ENCODE measurements around the gene PLIN5. TPM values are rescaled to one million over a fixed set of nuclear protein-coding genes. Genes with fewer than 3 reads are reported as not detected.

Gene PLIN5
- total and polyA plus RNA-seq, 10 of the 15 experiments (the other 5 are each of a cell fraction or from before 2014, with no cell fraction given), result 0.15 to 0.33 TPM; not detected in 8

- intact Hi-C loops (cut with micrococcal nuclease; ENCODE audit: unreplicated experiment) (no loop called here), in situ Hi-C loops (cut with MboI) (no loop called here)
- Histone ChIP-seq H3K4me3 (no peak overlapping the region), H4K20me1 (ENCODE audit: control insufficient read depth, insufficient read depth) (no peaks in the 10 kb centered on the region), H3K36me3 (ENCODE audit: control insufficient read depth in 2 of 2, insufficient read depth in 2 of 2, low read length in 1 of 2) (no peaks in the 10 kb centered on the region), H2AFZ (ENCODE audit: control insufficient read depth, low read depth, low read length) (no peak overlapping the region), H3K9ac (ENCODE audit: control insufficient read depth, insufficient read depth, low read length) (no peak overlapping the region), H3K9me3 (replicated peaks; ENCODE audit: control insufficient read depth, insufficient read depth, low read length) (peaks cover 2% of the 10 kb centered on the region; the same call in 2 of the 3 replicates), H3K79me2 (ENCODE audit: control insufficient read depth, insufficient read depth, low read length) (no peaks in the 10 kb centered on the region), H3K4me1 (ENCODE audit: control insufficient read depth, insufficient read depth, low read length) (peaks cover 12% of the 10 kb centered on the region), H3K4me2 (ENCODE audit: control insufficient read depth, insufficient read depth) (peak overlapping the region; percentile 7; the same call in 1 of the 2 replicates), H3K27ac (ENCODE audit: control insufficient read depth, insufficient read depth) (no peak overlapping the region), H3K27me3 (replicated peaks in 1 of 2; ENCODE audit: control insufficient read depth in 2 of 2, insufficient read depth in 2 of 2, low read length in 1 of 2) (no peaks in the 10 kb centered on the region)
- no peak for ATAC-seq
- ChIA-PET POLR2A (interaction anchor here (0.7 kb wide), 1 partner anchor 137 kb away, joined by 3 read pairs; the partner anchor contains the start of gene CHAF1A), SMC1A (ENCODE audit: uncharacterized antibody, unreplicated experiment) (interaction anchor here (1.8 kb wide), 1 partner anchor 14 kb away, joined by 4 read pairs; no protein-coding TSS in a partner anchor), RAD21 (ENCODE audit: unreplicated experiment) (no interaction called here), CTCF (interaction anchor here (0.6 to 4.8 kb wide), 5 partner anchors 15 to 93 kb away, joined by 3 to 44 read pairs (median 4); no protein-coding TSS in a partner anchor)
- FAIRE-seq, result no peak
- WGBS (ENCODE audit: insufficient coverage, insufficient replicate concordance, low lambda C conversion rate, missing lambda C conversion rate), result 60% methylated on average over 3 of the region's 3 CpGs
- TF ChIP-seq RUNX3 (IDR thresholded peaks at IDR 0.05; ENCODE audit: low read length) (no peak), STAT1 (conservative IDR thresholded peaks at IDR 0.05) (no peak), LARP7 (IDR thresholded peaks at IDR 0.05) (no peak), POLR2AphosphoS2 (IDR thresholded peaks at IDR 0.05; ENCODE audit: low read depth, low read length) (no peak), ZNF217 (IDR thresholded peaks at IDR 0.05) (no peak), ZNF24 (IDR thresholded peaks at IDR 0.05) (no peak), HDAC6 (IDR thresholded peaks at IDR 0.05; ENCODE audit: unreplicated experiment) (no peak), SUZ12 (IDR thresholded peaks at IDR 0.05; ENCODE audit: unreplicated experiment) (no peak), ATF7 (IDR thresholded peaks at IDR 0.05; ENCODE audit: low read depth) (no peak), IKZF2 (IDR thresholded peaks at IDR 0.05) (no peak)
- TF ChIP-seq, protein P1, sequence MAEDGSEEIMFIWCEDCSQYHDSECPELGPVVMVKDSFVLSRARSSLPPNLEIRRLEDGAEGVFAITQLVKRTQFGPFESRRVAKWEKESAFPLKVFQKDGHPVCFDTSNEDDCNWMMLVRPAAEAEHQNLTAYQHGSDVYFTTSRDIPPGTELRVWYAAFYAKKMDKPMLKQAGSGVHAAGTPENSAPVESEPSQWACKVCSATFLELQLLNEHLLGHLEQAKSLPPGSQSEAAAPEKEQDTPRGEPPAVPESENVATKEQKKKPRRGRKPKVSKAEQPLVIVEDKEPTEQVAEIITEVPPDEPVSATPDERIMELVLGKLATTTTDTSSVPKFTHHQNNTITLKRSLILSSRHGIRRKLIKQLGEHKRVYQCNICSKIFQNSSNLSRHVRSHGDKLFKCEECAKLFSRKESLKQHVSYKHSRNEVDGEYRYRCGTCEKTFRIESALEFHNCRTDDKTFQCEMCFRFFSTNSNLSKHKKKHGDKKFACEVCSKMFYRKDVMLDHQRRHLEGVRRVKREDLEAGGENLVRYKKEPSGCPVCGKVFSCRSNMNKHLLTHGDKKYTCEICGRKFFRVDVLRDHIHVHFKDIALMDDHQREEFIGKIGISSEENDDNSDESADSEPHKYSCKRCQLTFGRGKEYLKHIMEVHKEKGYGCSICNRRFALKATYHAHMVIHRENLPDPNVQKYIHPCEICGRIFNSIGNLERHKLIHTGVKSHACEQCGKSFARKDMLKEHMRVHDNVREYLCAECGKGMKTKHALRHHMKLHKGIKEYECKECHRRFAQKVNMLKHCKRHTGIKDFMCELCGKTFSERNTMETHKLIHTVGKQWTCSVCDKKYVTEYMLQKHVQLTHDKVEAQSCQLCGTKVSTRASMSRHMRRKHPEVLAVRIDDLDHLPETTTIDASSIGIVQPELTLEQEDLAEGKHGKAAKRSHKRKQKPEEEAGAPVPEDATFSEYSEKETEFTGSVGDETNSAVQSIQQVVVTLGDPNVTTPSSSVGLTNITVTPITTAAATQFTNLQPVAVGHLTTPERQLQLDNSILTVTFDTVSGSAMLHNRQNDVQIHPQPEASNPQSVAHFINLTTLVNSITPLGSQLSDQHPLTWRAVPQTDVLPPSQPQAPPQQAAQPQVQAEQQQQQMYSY (CRISPR knock-in tag; IDR thresholded peaks at IDR 0.05), result no peak
- BruUV-seq (replicated peaks), result TSS peak; percentile 74
- DNase-seq (ENCODE audit: low read depth, low spot score), result no peak
Observed at GRCh38 chr19:4539169-4539692, 4.2 kb upstream of the PLIN5 start.
